Left ventricle myocardium inferior (tissue), 1 donor: ENCODE data around the gene BMP6. TPM values are rescaled to one million over a fixed set of nuclear protein-coding genes. Genes with fewer than 3 reads are reported as not detected.

ENCODE experiments used
- DNase-seq: peaks from one replicate; pipeline ENCODE4 v3.0.0-alpha.2; 2020
- H3K27ac ChIP-seq: fragments of 200-600 bp; replicated peaks from 2 replicates; pipeline ENCODE4 v1.8.0; 2021
- H3K27me3 ChIP-seq: fragments of 200-600 bp; 2 replicates; pipeline ENCODE4 v1.8.0; 2021; ENCODE audit warnings: low read depth
- H3K36me3 ChIP-seq: fragments of 200-600 bp; 2 replicates; pipeline ENCODE4 v1.8.0; 2021
- H3K4me1 ChIP-seq: fragments of 200-600 bp; 2 replicates; pipeline ENCODE4 v1.8.0; 2021
- H3K4me3 ChIP-seq: fragments of 200-600 bp; 2 replicates; pipeline ENCODE4 v1.8.0; 2021; ENCODE audit warnings: mild to moderate bottlenecking, moderate library complexity
- H3K9me3 ChIP-seq: fragments of 200-600 bp; replicated peaks from 2 replicates; pipeline ENCODE4 v1.8.0; 2021
- CTCF ChIP-seq: fragments of 200-600 bp; IDR thresholded peaks from 2 replicates; pipeline ENCODE4 v1.8.0; 2021; ENCODE audit warnings: antibody characterized with exemption, mild to moderate bottlenecking, borderline replicate concordance
- intact Hi-C: fragments of 100-400 bp; cut with micrococcal nuclease; formaldehyde crosslinking; loops from one replicate; pipeline ENCODE4 v1.11.0; 2022
- total RNA-seq: library from RNA; stranded (reverse); fragmentation: NEBNext Ultra II Directional; extraction: Animal tissue kit (Norgen Biotek cat#: 25700); gene quantifications from one replicate; pipeline ENCODE4 v1.2.1, GENCODE V29; 2021
- donor health status: DM: no; HTN: yes; CAD: no; lungs with severe emphysema.

BMP6 gene
- total RNA-seq, 1 donor from 2014 or later = 5.2 TPM

- TF ChIP-seq CTCF = no peak
- no peak for DNase-seq
- intact Hi-C loops = no loop called here
- Histone ChIP-seq H3K27ac (peak overlapping the region; percentile 70), H3K36me3 (no peaks in the 10 kb centered on the region), H3K4me3 (no peak overlapping the region), H3K27me3 (peaks cover 6% of the 10 kb centered on the region), H3K4me1 (peaks cover 15% of the 10 kb centered on the region), H3K9me3 (no peaks in the 10 kb centered on the region)
Measured at GRCh38 chr6:7786214-7786661, 60.3 kb downstream of the BMP6 start.

GRCh38 chr6:7787137-7787608 is 61.3 kb downstream of the BMP6 start:
- Histone ChIP-seq H3K27ac (peak overlapping the region; percentile 70), H3K36me3 (no peaks in the 10 kb centered on the region), H3K4me1 (peaks cover 15% of the 10 kb centered on the region), H3K9me3 (no peaks in the 10 kb centered on the region), H3K27me3 (peaks cover 16% of the 10 kb centered on the region), H3K4me3 (no peak overlapping the region)
- TF ChIP-seq CTCF = no peak
- no peak for DNase-seq
- intact Hi-C loops = no loop called here

GRCh38 chr6:7787731-7788130 is 61.8 kb downstream of the BMP6 start:
- DNase-seq = no peak
- peaks cover 15% of the 10 kb centered on the region for H3K4me1 ChIP-seq
- intact Hi-C loops = no loop called here
- H3K27ac ChIP-seq = no peak overlapping the region
- H3K27me3 ChIP-seq = peaks cover 20% of the 10 kb centered on the region
- no peaks in the 10 kb centered on the region for H3K9me3 ChIP-seq
- no peak overlapping the region for H3K4me3 ChIP-seq
- TF ChIP-seq CTCF = no peak
- H3K36me3 ChIP-seq = no peaks in the 10 kb centered on the region

GRCh38 chr6:7794509-7794908 is 68.6 kb downstream of the BMP6 start:
- intact Hi-C loops = no loop called here
- Histone ChIP-seq H3K4me3 (no peak overlapping the region), H3K27ac (no peak overlapping the region), H3K36me3 (no peaks in the 10 kb centered on the region), H3K4me1 (no peaks in the 10 kb centered on the region), H3K27me3 (peaks cover 20% of the 10 kb centered on the region), H3K9me3 (no peaks in the 10 kb centered on the region)
- no peak for TF ChIP-seq CTCF
- DNase-seq = no peak

- no peak for TF ChIP-seq CTCF
- H3K27me3 ChIP-seq = peaks cover 2% of the 10 kb centered on the region
- no peaks in the 10 kb centered on the region for H3K9me3 ChIP-seq
- no peak for DNase-seq
- intact Hi-C loops = no loop called here
- no peaks in the 10 kb centered on the region for H3K4me1 ChIP-seq
- no peaks in the 10 kb centered on the region for H3K36me3 ChIP-seq
- no peak overlapping the region for H3K4me3 ChIP-seq
- H3K27ac ChIP-seq = no peak overlapping the region
Measured at GRCh38 chr6:7797386-7797785, 71.5 kb downstream of the BMP6 start.
